Measurements from ENCODE around the gene RAB8B. TPM values are rescaled to one million over a fixed set of nuclear protein-coding genes. Genes with fewer than 3 reads are reported as not detected.

The RAB8B gene
- total RNA-seq (2014; rRNA removed; shearing (Covaris generic)), result 1.6 and 3.4 TPM in 2 replicates

GRCh38 chr15:63188926-63189871 lies at the start of gene RAB8B:
Gene RAB8B, plus strand, starts transcription at chr15:63189606. Its CDS starts 19 bp downstream, at chr15:63189625.
- DNase-seq (ENCODE audit: low spot score), result peak; percentile 95

DNA sequence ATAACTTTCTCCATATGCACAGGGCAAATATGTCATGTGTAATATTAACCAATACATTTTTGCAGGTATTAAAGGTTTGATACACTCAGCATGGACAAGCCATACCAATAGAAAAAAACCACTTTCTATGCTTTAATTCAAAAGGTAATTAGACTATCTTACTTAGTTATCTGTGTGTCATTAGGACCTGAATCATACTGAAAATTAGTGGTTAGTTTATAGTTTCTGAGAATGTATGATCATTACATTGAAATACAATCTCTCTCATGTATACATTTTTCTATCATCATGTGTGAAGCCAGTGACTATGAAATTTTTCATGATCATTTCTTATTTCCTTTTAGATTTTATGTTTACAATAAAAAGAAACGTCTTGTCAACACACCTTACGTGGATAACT lies 48.5 kb upstream of the RAB8B start:
- DNase-seq (ENCODE audit: low spot score), result no peak

- DNase-seq (ENCODE audit: low spot score), result no peak
Observed at GRCh38 chr15:63145426-63145825, 44.0 kb upstream of the RAB8B start.

GRCh38 chr15:63146684-63147083 lies 42.7 kb upstream of the RAB8B start:
- peak; percentile 13 for DNase-seq (ENCODE audit: low spot score)

GRCh38 chr15:63151665-63152064 lies 37.7 kb upstream of the RAB8B start:
- no peak for DNase-seq (ENCODE audit: low spot score)

DNA sequence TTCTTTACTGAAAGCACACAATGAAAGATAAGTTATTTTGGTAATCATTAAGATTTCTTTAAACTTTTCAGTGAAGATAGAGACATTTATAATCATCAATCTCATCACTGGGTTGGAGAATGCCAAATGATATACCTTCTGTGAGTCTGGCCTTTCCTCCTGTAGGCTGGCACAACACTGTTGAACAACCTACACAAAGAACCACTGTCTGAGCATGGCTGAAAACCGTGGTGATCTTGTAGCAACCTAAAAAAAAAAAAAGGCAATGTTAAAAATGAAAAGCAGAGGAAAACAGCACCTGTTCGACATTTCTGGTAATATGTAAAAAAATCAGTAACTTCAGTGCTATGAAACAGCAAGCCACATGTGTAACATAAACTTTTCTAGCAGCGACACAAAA lies 33.9 kb upstream of the RAB8B start:
- DNase-seq (ENCODE audit: low spot score), result no peak

- DNase-seq (ENCODE audit: low spot score), result peak; percentile 51
Observed at GRCh38 chr15:63156086-63156710, 33.2 kb upstream of the RAB8B start.

GRCh38 chr15:63156755-63157117 lies 32.7 kb upstream of the RAB8B start:
- peak; percentile 63 for DNase-seq (ENCODE audit: low spot score)

DNA sequence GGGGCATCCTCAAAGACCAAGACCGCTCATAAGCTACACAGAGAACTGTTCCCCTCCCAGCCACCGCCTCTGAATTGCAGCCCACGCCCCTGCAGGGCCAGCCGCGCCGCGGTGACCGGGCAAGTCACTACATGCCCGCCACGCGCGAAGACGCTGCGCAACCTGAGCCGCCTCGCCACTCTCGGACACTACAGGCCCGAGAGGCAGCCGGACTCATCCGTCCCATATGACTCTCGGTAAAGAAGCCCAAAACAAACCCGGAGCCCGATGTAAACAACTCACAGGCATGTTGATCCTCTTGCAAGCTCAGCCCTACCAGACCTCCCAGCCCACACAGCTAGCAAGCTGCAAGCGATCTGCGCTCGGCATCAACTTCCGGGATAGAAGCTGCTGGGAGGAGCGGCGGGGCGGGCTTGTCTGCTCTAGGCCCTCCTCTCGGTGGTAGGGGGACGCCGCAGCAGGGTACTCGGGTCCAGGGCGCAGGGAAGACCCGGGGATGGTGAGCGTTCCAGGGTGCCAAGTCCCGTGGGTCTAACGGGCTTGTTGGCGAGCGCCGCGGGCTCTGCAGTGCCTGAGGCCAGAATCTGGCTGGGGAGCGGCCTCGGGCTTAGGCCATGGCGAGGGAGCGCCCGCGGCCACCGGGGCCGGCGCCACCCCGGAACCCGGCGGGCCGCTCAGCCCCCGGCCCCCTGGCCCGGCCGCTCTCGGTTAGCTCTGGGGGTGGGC lies 32.1 kb upstream of the RAB8B start, which contains the start of gene RPS27L:
RPS27L (minus strand) TSS at position 360 of the 726 bp plus-strand sequence; CDS start at position 288, 72 bp downstream.
- peak; percentile 95 for DNase-seq (ENCODE audit: low spot score)

- peak; percentile 61 for DNase-seq (ENCODE audit: low spot score)
Observed at GRCh38 chr15:63157891-63158431, 31.4 kb upstream of the RAB8B start.

- no peak for DNase-seq (ENCODE audit: low spot score)
Observed at GRCh38 chr15:63160638-63161037, 28.8 kb upstream of the RAB8B start.

GRCh38 chr15:63163217-63163616 lies 26.2 kb upstream of the RAB8B start:
- no peak for DNase-seq (ENCODE audit: low spot score)

DNA sequence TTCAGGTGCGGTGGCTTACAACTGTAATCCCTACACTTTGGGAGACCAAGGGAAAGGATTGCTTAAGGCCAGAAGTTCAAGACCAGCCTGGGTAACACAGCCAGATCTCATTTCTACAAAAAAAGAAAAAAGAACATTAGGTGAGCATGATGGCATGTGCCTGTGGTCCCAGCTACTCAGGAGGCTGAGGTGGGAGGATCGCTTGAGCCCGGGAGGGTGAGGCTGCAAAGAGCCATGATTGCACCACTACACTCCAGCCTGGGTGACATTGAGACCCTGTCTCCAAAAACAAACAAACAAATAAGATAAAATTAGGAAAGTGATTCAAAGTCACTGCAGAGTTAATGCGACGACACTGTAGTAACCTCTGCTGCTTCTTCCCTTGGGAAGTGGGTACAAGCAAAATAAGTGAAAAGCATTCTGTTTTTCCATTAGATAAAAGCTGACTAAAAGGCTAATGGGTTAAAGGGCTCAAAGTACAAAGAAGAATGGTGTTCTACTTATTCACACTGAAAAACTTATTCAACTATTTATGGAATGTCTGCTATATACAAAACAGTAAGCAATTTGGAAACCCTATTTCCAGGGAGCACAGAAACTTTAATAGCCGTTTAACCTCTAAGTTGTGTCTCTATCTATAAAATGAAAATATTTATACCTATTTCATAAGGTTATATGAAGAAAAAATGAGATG lies 24.1 kb upstream of the RAB8B start:
- no peak for DNase-seq (ENCODE audit: low spot score)

GRCh38 chr15:63166219-63166618 lies 23.2 kb upstream of the RAB8B start:
- peak; percentile 37 for DNase-seq (ENCODE audit: low spot score)

GRCh38 chr15:63169788-63170187 lies 19.6 kb upstream of the RAB8B start:
- DNase-seq (ENCODE audit: low spot score), result no peak

GRCh38 chr15:63172376-63172775 lies 17.0 kb upstream of the RAB8B start:
- no peak for DNase-seq (ENCODE audit: low spot score)

GRCh38 chr15:63172851-63173451 lies 16.5 kb upstream of the RAB8B start:
- no peak for DNase-seq (ENCODE audit: low spot score)

GRCh38 chr15:63176302-63176701 lies 13.1 kb upstream of the RAB8B start:
- DNase-seq (ENCODE audit: low spot score), result no peak

DNA sequence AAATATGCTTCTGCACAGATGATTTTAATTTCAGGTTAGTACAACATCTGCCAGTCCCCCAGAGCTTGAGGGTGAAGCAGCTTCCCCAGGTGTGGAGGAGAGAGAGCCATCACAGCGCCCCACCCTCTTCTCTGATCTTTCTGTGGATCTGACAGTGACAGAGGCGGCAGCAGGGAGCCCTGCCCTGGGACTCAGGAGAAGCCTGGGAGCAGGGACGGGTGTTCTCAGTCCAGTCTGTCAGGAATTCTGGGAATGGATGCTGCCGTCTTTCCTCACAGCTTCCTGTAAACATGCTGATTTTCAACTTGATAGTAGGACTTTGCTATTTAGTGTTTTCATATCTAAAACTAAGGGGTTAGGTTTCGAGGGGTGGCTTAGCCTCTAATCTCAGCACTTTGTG lies 11.4 kb upstream of the RAB8B start:
- DNase-seq (ENCODE audit: low spot score), result peak; percentile 22

- no peak for DNase-seq (ENCODE audit: low spot score)
Observed at GRCh38 chr15:63180746-63181145, 8.7 kb upstream of the RAB8B start.

DNA sequence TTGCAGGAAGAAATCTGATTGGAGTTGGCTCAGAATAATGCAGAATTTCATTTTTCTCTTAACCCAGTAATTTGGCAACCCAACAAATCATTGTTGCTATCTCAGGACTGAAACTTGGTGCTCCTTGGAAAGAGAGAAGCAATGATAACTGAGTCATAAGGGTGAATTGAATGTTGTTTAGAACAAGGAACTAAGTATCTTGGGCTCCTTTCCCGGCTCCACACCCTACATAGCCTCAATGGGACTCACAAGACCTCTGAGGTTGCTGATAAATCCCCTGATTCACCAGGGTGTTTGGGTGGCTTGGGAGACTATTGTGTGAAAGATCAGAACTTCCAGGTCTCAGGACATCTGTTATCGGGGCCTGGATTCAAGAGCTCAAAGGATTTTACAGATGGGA lies 7.8 kb upstream of the RAB8B start:
- DNase-seq (ENCODE audit: low spot score), result no peak
